Skin of body (tissue), 2 donors: ENCODE data around the gene DOCK2. TPM values are rescaled to one million over a fixed set of nuclear protein-coding genes. Genes with fewer than 3 reads are reported as not detected.

Experiments
- DNase-seq: peaks from one replicate; lab custom pipeline; 2025; lab: John Stamatoyannopoulos, UW
- total RNA-seq: library from RNA; depleted of rRNA; stranded (reverse); fragments of >200 nt; gene quantifications from one replicate; pipeline ENCODE4 v1.2.3, GENCODE V29; 2014

DOCK2 gene
- total RNA-seq, 1 donor from 2014 or later, result 20.6 TPM

GRCh38 chr5:169688106-169688505 lies 51.0 kb downstream of the DOCK2 start:
- DNase-seq, result no peak

GRCh38 chr5:169691471-169691870 lies 54.4 kb downstream of the DOCK2 start:
- DNase-seq, result peak; percentile 39

GRCh38 chr5:169694091-169694625 lies 57.1 kb downstream of the DOCK2 start:
- no peak for DNase-seq

GRCh38 chr5:169695025-169695625 lies 58.0 kb downstream of the DOCK2 start:
- no peak for DNase-seq

- DNase-seq, result no peak
These were observed 58.9 kb downstream of the DOCK2 start for GRCh38 chr5:169695919-169696490.

GRCh38 chr5:169696621-169697510 lies 59.8 kb downstream of the DOCK2 start:
- no peak for DNase-seq

- DNase-seq, result no peak
These were observed 60.4 kb downstream of the DOCK2 start for GRCh38 chr5:169697511-169697890.

- no peak for DNase-seq
These were observed 60.9 kb downstream of the DOCK2 start for GRCh38 chr5:169697976-169698375.

- no peak for DNase-seq
These were observed 63.5 kb downstream of the DOCK2 start for GRCh38 chr5:169700611-169701010.

- peak; percentile 52 for DNase-seq
These were observed 64.9 kb downstream of the DOCK2 start for GRCh38 chr5:169701910-169702451.

GRCh38 chr5:169702693-169703481 lies 65.8 kb downstream of the DOCK2 start:
- DNase-seq, result no peak

- no peak for DNase-seq
These were observed 66.7 kb downstream of the DOCK2 start for GRCh38 chr5:169703813-169704212.

- no peak for DNase-seq
These were observed 68.2 kb downstream of the DOCK2 start for GRCh38 chr5:169705322-169705721.

GRCh38 chr5:169706071-169706470 lies 69.0 kb downstream of the DOCK2 start:
- DNase-seq, result no peak

GRCh38 chr5:169706758-169707450 lies 69.8 kb downstream of the DOCK2 start:
- no peak for DNase-seq

GRCh38 chr5:169707686-169708085 lies 70.6 kb downstream of the DOCK2 start:
- no peak for DNase-seq

- DNase-seq, result no peak
These were observed 73.6 kb downstream of the DOCK2 start for GRCh38 chr5:169710675-169711074.

- no peak for DNase-seq
These were observed 74.6 kb downstream of the DOCK2 start for GRCh38 chr5:169711551-169712225.

- no peak for DNase-seq
These were observed 75.4 kb downstream of the DOCK2 start for GRCh38 chr5:169712428-169712827.

GRCh38 chr5:169716287-169716686 lies 79.2 kb downstream of the DOCK2 start:
- DNase-seq, result peak; percentile 81
